Measurements from ENCODE around the gene CD22. TPM values are rescaled to one million over a fixed set of nuclear protein-coding genes. Genes with fewer than 3 reads are reported as not detected.
"Not testable (repeated sequence)": the region's sequence is repeated elsewhere in the genome, so short reads cannot be mapped to it uniquely, and the experiment has no call there.

Gene CD22
- total and polyA plus RNA-seq, 5 donors, result 0.20 to 0.80 (median 0.67) TPM

DNA sequence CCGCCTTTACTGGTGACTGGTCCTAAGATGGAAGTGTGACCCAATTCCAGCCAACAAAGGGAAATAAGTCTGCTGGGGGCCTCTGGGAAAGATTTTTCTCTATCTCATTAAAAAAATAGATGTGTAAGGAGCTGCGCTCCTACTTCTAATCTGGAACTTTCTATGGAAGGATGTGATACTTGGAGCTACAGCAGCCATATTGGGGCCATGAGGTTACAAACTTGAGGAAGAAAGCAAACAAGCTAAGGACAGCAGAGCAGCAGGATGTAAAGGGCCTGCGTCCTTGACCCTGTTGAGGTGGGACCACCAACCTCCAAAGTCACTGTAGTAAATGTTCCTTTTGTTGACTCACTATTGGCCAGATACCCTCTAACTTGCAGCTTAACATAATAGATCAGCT is 49.4 kb downstream of the CD22 start:
- H3K27ac ChIP-seq (ENCODE audit: low read length), result no peak overlapping the region
- intact Hi-C loops (cut with DNase I), result no loop called here
- WGBS, result 97% methylated on average over 3 of the region's 3 CpGs

DNA sequence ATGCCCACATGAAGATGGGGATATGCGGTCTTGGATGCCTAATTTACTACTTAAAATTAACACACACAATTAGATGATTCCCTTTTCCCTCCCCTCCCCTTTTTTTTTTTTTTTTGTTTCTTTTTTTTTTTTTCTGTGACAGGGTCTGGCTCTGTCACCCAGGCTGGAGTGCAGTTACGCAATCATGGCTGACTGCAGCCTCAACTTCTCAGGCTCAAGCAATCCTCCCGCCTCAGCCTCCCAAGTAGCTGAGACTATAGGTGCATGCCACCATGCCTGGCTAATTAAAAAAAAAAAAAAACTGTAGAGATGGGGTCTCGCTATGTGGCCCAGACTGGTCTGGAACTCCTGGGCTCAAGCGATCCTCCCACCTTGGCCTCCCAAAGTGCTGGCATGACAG is 50.6 kb downstream of the CD22 start:
- intact Hi-C loops (cut with DNase I); DNase-seq; H3K27ac ChIP-seq (ENCODE audit: low read length); H3K4me1 ChIP-seq (ENCODE audit: control insufficient read depth, insufficient read depth, low read length); H3K4me3 ChIP-seq (ENCODE audit: low read length); H3K27me3 ChIP-seq (ENCODE audit: control insufficient read depth, insufficient read depth); H3K9me3 ChIP-seq (ENCODE audit: control insufficient read depth, low read length); ATAC-seq: not testable (repeated sequence)
- 96% methylated on average over 5 of the region's 5 CpGs for WGBS

More for the DNA sequence above, 49.4 kb downstream of the CD22 start:
- Histone ChIP-seq H3K27me3 (ENCODE audit: control insufficient read depth, insufficient read depth) (no peaks in the 10 kb centered on the region), H3K4me1 (ENCODE audit: control insufficient read depth, insufficient read depth, low read length) (peaks cover 2% of the 10 kb centered on the region), H3K4me3 (ENCODE audit: low read length) (no peak overlapping the region), H3K9me3 (ENCODE audit: control insufficient read depth, low read length) (no peaks in the 10 kb centered on the region)
- DNase-seq, result no peak
- ATAC-seq, result no peak

DNA sequence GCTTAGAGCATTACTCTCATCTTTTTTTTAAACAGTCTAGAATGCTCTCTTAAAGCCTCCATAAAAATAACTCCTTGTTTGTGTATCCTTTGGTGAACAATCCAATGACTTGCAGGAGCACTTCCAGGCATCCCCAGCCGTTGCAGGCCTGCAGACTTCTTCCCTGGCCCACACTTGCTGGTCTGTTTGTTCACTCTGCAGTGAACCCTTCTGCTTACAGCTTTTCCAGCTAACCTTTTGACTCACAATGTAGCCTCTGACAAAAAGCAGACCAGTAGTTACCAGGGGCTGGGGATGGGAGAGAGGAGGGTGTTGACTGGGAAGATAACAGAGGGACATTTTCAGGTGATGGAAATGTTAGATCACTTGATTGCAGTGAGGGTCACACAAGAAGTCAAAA is 51.0 kb downstream of the CD22 start:
- 23% methylated on average over 1 of the region's 1 CpG for WGBS

DNA sequence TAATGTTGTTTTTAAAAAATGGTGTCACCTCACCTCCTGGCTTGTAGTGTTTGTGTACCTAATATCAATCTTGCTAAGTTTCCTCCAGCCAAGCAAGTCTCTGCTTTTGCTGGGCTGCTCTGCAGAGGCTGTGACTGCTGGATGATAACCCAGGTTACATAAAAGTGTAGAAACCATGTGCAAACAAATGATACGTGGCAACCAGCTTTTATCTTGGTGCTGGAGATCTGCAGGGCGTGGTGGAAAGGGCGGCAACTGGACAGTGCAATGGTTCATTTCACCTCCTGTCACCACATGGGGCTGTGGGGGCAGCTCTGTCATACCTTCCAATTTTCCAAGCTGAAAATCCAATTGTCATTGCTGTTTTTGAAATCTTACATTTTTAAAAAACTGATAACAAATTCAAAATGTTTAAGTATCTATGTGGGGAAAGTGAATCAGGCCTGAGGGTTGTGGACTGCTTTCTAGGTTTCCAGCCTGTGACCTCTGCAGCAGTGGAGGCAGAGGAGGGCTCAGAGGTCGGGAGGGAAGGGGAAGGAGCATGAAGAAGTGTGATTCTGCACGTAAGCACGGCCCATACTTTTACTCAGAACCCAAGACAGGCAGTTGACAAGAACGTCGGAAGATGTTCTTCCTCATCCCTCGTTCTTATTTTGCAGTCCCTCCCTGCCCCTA is 51.6 kb downstream of the CD22 start:
- no peaks in the 10 kb centered on the region for H3K9me3 ChIP-seq (ENCODE audit: control insufficient read depth, low read length)
- peak in 1 of 2 donors; percentile 55 for ATAC-seq
- intact Hi-C loops (cut with DNase I), result no loop called here
- peaks cover 2% of the 10 kb centered on the region for H3K4me1 ChIP-seq (ENCODE audit: control insufficient read depth, insufficient read depth, low read length)
- no peak overlapping the region for H3K27ac ChIP-seq (ENCODE audit: low read length)
- 30% methylated on average over 9 of the region's 9 CpGs for WGBS
- DNase-seq, result no peak
- H3K27me3 ChIP-seq (ENCODE audit: control insufficient read depth, insufficient read depth), result no peaks in the 10 kb centered on the region
- H3K4me3 ChIP-seq (ENCODE audit: low read length), result no peak overlapping the region

More for the DNA sequence above, 51.0 kb downstream of the CD22 start:
- Histone ChIP-seq H3K4me1 (ENCODE audit: control insufficient read depth, insufficient read depth, low read length) (peaks cover 2% of the 10 kb centered on the region), H3K27ac (ENCODE audit: low read length) (no peak overlapping the region), H3K27me3 (ENCODE audit: control insufficient read depth, insufficient read depth) (no peaks in the 10 kb centered on the region), H3K9me3 (ENCODE audit: control insufficient read depth, low read length) (no peaks in the 10 kb centered on the region), H3K4me3 (ENCODE audit: low read length) (no peak overlapping the region)
- ATAC-seq, result no peak
- intact Hi-C loops (cut with DNase I), result no loop called here
- DNase-seq, result no peak

DNA sequence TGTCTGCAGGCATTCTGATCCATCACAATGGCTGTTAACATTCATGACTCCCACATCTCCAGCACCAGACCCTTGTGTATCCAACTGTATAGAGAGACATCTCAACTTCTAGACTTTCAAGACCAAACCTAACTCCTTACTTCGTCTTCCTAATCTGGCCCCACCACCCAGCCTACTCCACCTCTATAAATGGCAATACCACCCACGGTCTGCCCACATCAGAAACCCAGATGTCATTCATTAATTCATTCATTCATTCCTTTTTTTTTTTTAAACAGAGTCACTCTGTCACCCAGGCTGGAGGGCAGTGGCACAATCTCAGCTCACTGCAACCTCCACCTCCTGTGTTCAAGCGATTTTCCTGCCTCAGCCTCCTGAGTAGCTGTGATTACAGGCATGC is 52.3 kb downstream of the CD22 start:
- ATAC-seq, result no peak
- H3K4me1 ChIP-seq (ENCODE audit: control insufficient read depth, insufficient read depth, low read length), result peaks cover 2% of the 10 kb centered on the region
- H3K9me3 ChIP-seq (ENCODE audit: control insufficient read depth, low read length), result no peaks in the 10 kb centered on the region
- no peak overlapping the region for H3K27ac ChIP-seq (ENCODE audit: low read length)
- intact Hi-C loops (cut with DNase I), result no loop called here
- no peaks in the 10 kb centered on the region for H3K27me3 ChIP-seq (ENCODE audit: control insufficient read depth, insufficient read depth)
- 59% methylated on average over 3 of the region's 3 CpGs for WGBS
- no peak overlapping the region for H3K4me3 ChIP-seq (ENCODE audit: low read length)
- no peak for DNase-seq

DNA sequence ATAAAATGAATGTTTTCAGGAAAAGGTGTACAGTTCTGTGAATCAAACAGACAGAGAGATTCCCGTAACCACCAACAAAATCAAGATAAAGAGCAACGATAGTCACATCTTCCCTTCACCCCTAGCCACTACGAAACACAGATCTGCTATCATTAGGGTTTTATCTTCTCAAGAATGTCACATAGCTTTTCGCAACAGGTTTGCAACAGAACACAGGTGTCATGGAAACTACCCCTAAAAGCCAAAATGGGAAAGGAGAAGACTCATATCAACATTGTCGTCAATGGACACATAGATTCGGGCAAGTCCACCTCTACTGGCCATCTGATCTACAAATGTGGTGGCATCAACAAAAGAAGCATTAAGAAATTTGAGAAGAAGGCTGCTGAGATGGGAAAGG is 52.9 kb downstream of the CD22 start:
- DNase-seq (no peak), ATAC-seq (no peak)
- Histone ChIP-seq H3K9me3 (ENCODE audit: control insufficient read depth, low read length) (no peaks in the 10 kb centered on the region), H3K4me1 (ENCODE audit: control insufficient read depth, insufficient read depth, low read length) (peaks cover 2% of the 10 kb centered on the region), H3K27me3 (ENCODE audit: control insufficient read depth, insufficient read depth) (no peaks in the 10 kb centered on the region), H3K27ac (ENCODE audit: low read length) (no peak overlapping the region), H3K4me3 (ENCODE audit: low read length) (no peak overlapping the region)
- WGBS, result 86% methylated on average over 6 of the region's 6 CpGs
- intact Hi-C loops (cut with DNase I), result no loop called here

DNA sequence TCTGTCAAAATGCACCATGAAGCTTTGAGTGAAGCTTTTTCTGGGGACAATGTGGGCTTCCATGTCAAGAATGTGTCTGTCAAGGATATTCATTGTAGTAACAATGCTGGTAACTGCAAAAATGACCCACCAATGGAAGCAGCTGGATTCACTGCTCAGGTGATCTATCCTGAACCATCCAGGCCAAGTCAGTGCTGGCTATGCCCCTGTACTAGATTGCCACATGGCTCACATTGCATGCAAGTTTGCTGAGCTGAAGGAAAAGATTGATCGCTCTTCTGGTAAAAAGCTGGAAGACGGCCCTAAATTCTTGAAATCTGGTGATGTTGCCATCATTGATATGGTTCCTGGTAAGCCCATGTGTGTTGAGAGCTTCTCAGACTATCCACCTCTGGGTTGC is 54.5 kb downstream of the CD22 start:
- no peaks in the 10 kb centered on the region for H3K9me3 ChIP-seq (ENCODE audit: control insufficient read depth, low read length)
- peaks cover 2% of the 10 kb centered on the region for H3K4me1 ChIP-seq (ENCODE audit: control insufficient read depth, insufficient read depth, low read length)
- no peak for DNase-seq
- no peak overlapping the region for H3K4me3 ChIP-seq (ENCODE audit: low read length)
- intact Hi-C loops (cut with DNase I), result no loop called here
- no peaks in the 10 kb centered on the region for H3K27me3 ChIP-seq (ENCODE audit: control insufficient read depth, insufficient read depth)
- WGBS, result 88% methylated on average over 2 of the region's 2 CpGs
- H3K27ac ChIP-seq (ENCODE audit: low read length), result no peak overlapping the region
- ATAC-seq, result no peak

DNA sequence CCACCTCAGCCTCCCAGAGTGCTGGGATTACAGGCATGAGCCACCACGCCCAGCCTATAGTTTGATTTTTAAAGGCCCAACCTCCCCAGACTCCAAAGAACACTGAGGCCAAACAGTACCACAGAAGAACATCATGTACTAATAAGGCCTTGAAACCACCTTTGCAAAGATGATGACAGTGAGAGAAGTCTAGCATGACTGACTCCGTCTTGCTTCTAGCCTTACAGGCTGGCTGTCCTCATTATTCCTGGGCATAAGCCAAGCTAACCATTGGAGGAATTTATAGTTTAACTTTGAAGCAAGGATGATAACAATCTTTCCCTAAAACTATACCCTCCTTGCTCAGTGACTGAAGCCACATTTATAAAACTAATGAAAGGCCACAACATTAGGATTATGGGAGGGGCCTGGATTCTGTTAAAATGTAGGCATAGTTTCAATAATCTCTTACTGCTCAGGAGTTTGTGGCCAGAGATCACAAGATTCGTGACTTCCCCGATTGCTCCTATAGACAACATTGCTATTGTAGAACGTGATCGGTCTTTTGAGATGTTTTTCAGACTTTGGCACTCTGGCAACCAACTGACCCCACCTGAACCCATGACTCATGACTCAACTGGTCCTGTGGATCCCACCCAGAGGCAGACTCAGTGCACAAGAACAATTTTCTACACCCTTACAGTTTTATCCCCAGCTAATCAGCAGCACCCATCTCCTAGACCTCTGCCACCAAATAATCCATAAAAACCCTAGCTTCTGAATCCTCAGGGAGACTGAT is 59.5 kb downstream of the CD22 start:
- no peak for ATAC-seq
- intact Hi-C loops (cut with DNase I), result no loop called here

DNA sequence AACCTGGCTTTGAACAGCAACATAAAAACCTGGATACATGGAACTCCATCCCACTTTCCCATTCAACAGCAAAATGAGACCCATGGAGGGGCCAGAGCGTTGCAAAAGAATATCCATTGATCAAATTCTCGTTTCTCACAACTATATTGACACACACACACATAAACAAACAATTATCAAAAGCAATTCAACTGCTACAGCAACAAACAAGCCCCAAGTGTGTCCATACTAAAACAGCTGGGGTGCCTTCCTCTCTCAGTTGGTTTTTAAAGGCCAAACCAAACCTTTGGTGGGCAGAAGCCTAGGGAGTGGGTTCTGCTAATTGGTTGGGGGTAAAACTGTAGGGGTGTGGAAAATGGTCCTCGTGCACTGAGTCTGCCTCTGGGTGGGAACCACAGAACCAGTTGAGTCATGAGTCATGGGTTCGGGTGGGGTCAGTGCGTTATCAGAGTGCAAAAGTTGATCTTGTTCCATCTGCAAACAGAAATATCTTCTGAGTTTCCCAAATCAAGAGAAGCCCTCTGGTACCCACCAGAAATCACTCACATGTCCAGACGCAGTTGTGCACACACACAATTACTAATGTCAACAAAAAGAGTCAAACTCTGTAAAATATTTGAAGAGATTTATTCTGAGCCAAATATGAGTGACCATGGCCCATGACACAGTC is 60.3 kb downstream of the CD22 start:
- H3K9me3 ChIP-seq (ENCODE audit: control insufficient read depth, low read length), result no peaks in the 10 kb centered on the region
- no peak overlapping the region for H3K27ac ChIP-seq (ENCODE audit: low read length)
- ATAC-seq (peak in 1 of 2 donors; percentile 49), DNase-seq (no peak)
- no peaks in the 10 kb centered on the region for H3K4me1 ChIP-seq (ENCODE audit: control insufficient read depth, insufficient read depth, low read length)
- H3K4me3 ChIP-seq (ENCODE audit: low read length), result no peak overlapping the region
- H3K27me3 ChIP-seq (ENCODE audit: control insufficient read depth, insufficient read depth), result no peaks in the 10 kb centered on the region
- intact Hi-C loops (cut with DNase I), result no loop called here
- WGBS, result 73% methylated on average over 6 of the region's 6 CpGs

More for the DNA sequence above, 59.5 kb downstream of the CD22 start:
- no peaks in the 10 kb centered on the region for H3K4me1 ChIP-seq (ENCODE audit: control insufficient read depth, insufficient read depth, low read length)
- H3K9me3 ChIP-seq (ENCODE audit: control insufficient read depth, low read length), result no peaks in the 10 kb centered on the region
- H3K27me3 ChIP-seq (ENCODE audit: control insufficient read depth, insufficient read depth), result no peaks in the 10 kb centered on the region
- WGBS, result 84% methylated on average over 6 of the region's 6 CpGs
- no peak for DNase-seq
- H3K27ac ChIP-seq (ENCODE audit: low read length), result no peak overlapping the region
- no peak overlapping the region for H3K4me3 ChIP-seq (ENCODE audit: low read length)

DNA sequence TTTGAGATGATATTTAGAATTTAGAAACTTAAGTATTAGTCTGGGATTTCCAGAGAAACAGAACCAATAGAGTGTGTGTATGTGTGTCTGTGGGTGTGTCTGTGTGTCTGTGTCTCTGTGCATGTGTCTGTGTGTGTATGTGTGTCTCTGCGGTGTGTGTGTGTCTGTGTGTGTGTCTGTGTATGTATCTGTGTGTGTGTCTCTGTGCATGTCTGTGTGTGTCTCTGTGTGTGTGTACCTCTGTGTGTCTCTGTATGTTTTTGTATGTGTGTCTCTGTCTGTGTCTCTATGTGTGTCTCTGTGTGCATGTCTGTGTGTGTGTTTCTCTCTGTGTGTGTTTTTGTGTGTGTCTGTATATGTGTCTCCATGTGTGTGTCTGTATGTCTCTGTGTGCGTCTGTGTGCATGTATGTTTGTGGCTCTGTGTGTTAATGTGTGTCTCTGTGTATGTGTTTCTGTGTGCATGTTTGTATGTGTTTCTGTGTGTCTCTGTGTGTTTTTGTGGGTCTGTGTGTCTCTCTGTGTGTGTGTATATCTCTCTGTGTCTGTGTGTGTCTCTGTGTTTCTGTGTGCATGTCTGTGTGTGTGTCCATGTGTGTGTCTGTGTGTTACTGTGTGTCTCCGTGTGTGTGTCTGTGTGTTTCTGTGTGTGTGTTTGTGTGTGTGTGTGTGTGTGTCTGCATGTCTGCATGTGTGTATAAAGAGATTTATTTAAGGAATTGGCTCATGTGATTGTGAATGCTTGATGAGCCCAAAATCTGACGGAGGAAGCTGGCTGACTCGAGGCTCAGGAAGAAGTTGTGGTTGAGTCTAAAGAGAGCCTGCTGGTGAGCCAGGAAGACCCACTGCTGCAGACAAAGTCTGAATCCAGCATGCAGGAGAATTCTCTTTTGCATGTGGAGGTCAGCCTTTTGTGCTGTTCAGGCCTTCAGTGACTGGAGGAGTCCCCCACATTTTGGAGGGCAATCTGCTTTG is 64.0 kb downstream of the CD22 start:
- WGBS, result 68% methylated on average over 5 of the region's 5 CpGs
- no peak overlapping the region for H3K27ac ChIP-seq (ENCODE audit: low read length)
- H3K4me3 ChIP-seq (ENCODE audit: low read length), result no peak overlapping the region
- no peaks in the 10 kb centered on the region for H3K27me3 ChIP-seq (ENCODE audit: control insufficient read depth, insufficient read depth)
- intact Hi-C loops (cut with DNase I), result no loop called here
- DNase-seq (no peak), ATAC-seq (no peak)
- H3K4me1 ChIP-seq (ENCODE audit: control insufficient read depth, insufficient read depth, low read length), result no peaks in the 10 kb centered on the region
- H3K9me3 ChIP-seq (ENCODE audit: control insufficient read depth, low read length), result no peaks in the 10 kb centered on the region

Measured in right cardiac atrium (tissue), 5 donors.